GM12878 (cell line): ENCODE results near the gene RTN4RL1. TPM values are rescaled to one million over a fixed set of nuclear protein-coding genes. Genes with fewer than 3 reads are reported as not detected.

ENCODE experiments used
- ATAC-seq: fragments of 200-7000 bp; cut with Tn5 transposase; 3 replicates; pipeline ENCODE4 v1.9.1; 2020; ENCODE audit warnings: mild to moderate bottlenecking, moderate library complexity
- BruUV-seq: library from RNA; stranded (reverse); fragments of 400-500 nt; replicated peaks from 2 replicates; lab custom pipeline; 2021; lab: Mats Ljungman, UMichigan
- CTCF ChIA-PET: fragments of 300-600 bp; sonication (Branson Sonifier 250); formaldehyde crosslinking; extraction: SDS; loops from one replicate; lab custom pipeline; 2021; ENCODE audit warnings: inconsistent platforms; lab: Yijun Ruan, JAX
- POLR2A ChIA-PET: fragments of 350-600 bp; formaldehyde crosslinking; extraction: SDS; loops from one replicate; lab custom pipeline; 2021; ENCODE audit warnings: inconsistent platforms; lab: Charles Lee
- RAD21 ChIA-PET: fragments of 300-600 bp; sonication (Branson Sonifier 250); formaldehyde crosslinking; loops from one replicate; lab custom pipeline; 2023; ENCODE audit warnings: antibody characterized with exemption; ENCODE audit not compliant: unreplicated experiment; lab: Charles Lee
- SMC1A ChIA-PET: fragments of 300-600 bp; sonication (Branson Sonifier 250); formaldehyde crosslinking; loops from one replicate; lab custom pipeline; 2023; ENCODE audit not compliant: unreplicated experiment, uncharacterized antibody; lab: Charles Lee
- DNase-seq: peaks from one replicate; pipeline ENCODE4 v3.0.0-alpha.2; 2011; ENCODE audit warnings: low read depth, low spot score
- FAIRE-seq: peaks from 3 replicates; lab custom pipeline; 2011; peaks lifted over from hg19 to GRCh38; lab: Jason Lieb, UNC
- H2AFZ ChIP-seq: 2 replicates; pipeline ENCODE4 v1.6.0; 2011; ENCODE audit warnings: low read depth, low read length, control low read depth; ENCODE audit not compliant: control insufficient read depth
- H3K27ac ChIP-seq: 2 replicates; pipeline ENCODE4 v1.5.1; 2011; ENCODE audit warnings: control low read depth; ENCODE audit not compliant: control insufficient read depth, insufficient read depth
- H3K27me3 ChIP-seq, 2 experiments: replicated peaks in 1 of 2; 2 replicates each; pipeline versions ENCODE4 v1.6.0 to v1.6.1; 2011; ENCODE audit warnings: low read length in 1 of 2; ENCODE audit not compliant: control insufficient read depth in 2 of 2, insufficient read depth in 2 of 2
- H3K36me3 ChIP-seq, 2 experiments: 2 replicates each; pipeline ENCODE4 v1.5.1; 2011; ENCODE audit warnings: low read length in 1 of 2; ENCODE audit not compliant: control insufficient read depth in 2 of 2, insufficient read depth in 2 of 2
- H3K4me1 ChIP-seq: 2 replicates; pipeline ENCODE4 v1.6.1; 2011; ENCODE audit warnings: mild to moderate bottlenecking, low read length, moderate library complexity, mixed read lengths; ENCODE audit not compliant: control insufficient read depth, insufficient read depth
- H3K4me2 ChIP-seq: 2 replicates; pipeline ENCODE4 v1.6.0; 2011; ENCODE audit warnings: control low read depth; ENCODE audit not compliant: control insufficient read depth, insufficient read depth
- H3K4me3 ChIP-seq: fragments of 200-600 bp; sonication (generic); 2 replicates; pipeline ENCODE4 v1.5.1; 2016
- H3K79me2 ChIP-seq: 2 replicates; pipeline ENCODE4 v1.6.0; 2011; ENCODE audit warnings: low read length; ENCODE audit not compliant: control insufficient read depth, insufficient read depth
- H3K9ac ChIP-seq: 2 replicates; pipeline ENCODE4 v1.8.0; 2011; ENCODE audit warnings: low read length, control low read depth, mixed read lengths; ENCODE audit not compliant: control insufficient read depth, insufficient read depth
- H3K9me3 ChIP-seq: replicated peaks from 3 replicates; pipeline ENCODE4 v1.5.1; 2011; ENCODE audit warnings: mild to moderate bottlenecking, low read length; ENCODE audit not compliant: control insufficient read depth, insufficient read depth
- H4K20me1 ChIP-seq: 2 replicates; pipeline ENCODE4 v1.6.0; 2011; ENCODE audit not compliant: control insufficient read depth, insufficient read depth
- BCL11A ChIP-seq: IDR thresholded peaks from 2 replicates; pipeline ENCODE4 v1.6.1; 2011; ENCODE audit warnings: low read depth, low read length
- BCL3 ChIP-seq: IDR thresholded peaks from 2 replicates; pipeline ENCODE4 v1.6.1; 2011; ENCODE audit warnings: borderline replicate concordance, low read depth, mild to moderate bottlenecking, moderate library complexity, low read length; ENCODE audit not compliant: insufficient read depth, poor library complexity, severe bottlenecking
- CBFB ChIP-seq: IDR thresholded peaks from 2 replicates; pipeline ENCODE4 v1.6.1; 2016; ENCODE audit warnings: antibody characterized with exemption, low read depth
- EGR1 ChIP-seq, 2 experiments: IDR thresholded peaks; 1 replicate in 1 of 2; 2 replicates in 1 of 2; pipeline ENCODE4 v1.6.1; 2011 to 2012; ENCODE audit warnings: low read depth in 2 of 2, low read length in 2 of 2, borderline replicate concordance in 1 of 2, mild to moderate bottlenecking in 1 of 2, moderate library complexity in 1 of 2
- HDGF ChIP-seq: fragments of 450-650 bp; IDR thresholded peaks from 2 replicates; pipeline ENCODE4 v1.6.1; 2016; ENCODE audit warnings: antibody characterized with exemption
- IRF3 ChIP-seq: fragments of 450-650 bp; IDR thresholded peaks from 2 replicates; pipeline ENCODE4 v1.6.1; 2014; ENCODE audit warnings: mild to moderate bottlenecking
- JUNB ChIP-seq: IDR thresholded peaks from 2 replicates; pipeline ENCODE4 v1.6.1; 2016; ENCODE audit warnings: antibody characterized with exemption, mild to moderate bottlenecking
- PBX3 ChIP-seq: IDR thresholded peaks from 2 replicates; pipeline ENCODE4 v1.6.1; 2011; ENCODE audit warnings: mild to moderate bottlenecking, low read depth, low read length, moderate library complexity; ENCODE audit not compliant: insufficient replicate concordance
- POLR2A ChIP-seq: IDR thresholded peaks from 2 replicates; pipeline ENCODE4 v1.6.1; 2011; ENCODE audit warnings: low read depth, mild to moderate bottlenecking, low read length
- POLR2AphosphoS2 ChIP-seq: IDR thresholded peaks from 2 replicates; pipeline ENCODE4 v1.6.1; 2011; ENCODE audit warnings: low read depth, mild to moderate bottlenecking, low read length, improper control_type of control experiment, moderate library complexity
- POLR2AphosphoS5 ChIP-seq: IDR thresholded peaks from 2 replicates; pipeline ENCODE4 v1.6.1; 2011; ENCODE audit warnings: mild to moderate bottlenecking, low read length, inconsistent platforms
- SPI1 ChIP-seq: IDR thresholded peaks from 2 replicates; pipeline ENCODE4 v1.6.1; 2011; ENCODE audit warnings: low read depth, mild to moderate bottlenecking, low read length, moderate library complexity, borderline replicate concordance; ENCODE audit not compliant: insufficient read depth
- ZBED1 ChIP-seq: IDR thresholded peaks from 2 replicates; pipeline ENCODE4 v1.6.1; 2016; ENCODE audit warnings: borderline replicate concordance
- ZBTB4 ChIP-seq: fragments of 450-650 bp; formaldehyde crosslinking; IDR thresholded peaks from 2 replicates; pipeline ENCODE4 v1.4.0; 2022; ENCODE audit warnings: mild to moderate bottlenecking, moderate library complexity
- WGBS: methylation state at CpG from one replicate; pipeline ENCODE4 v1.1.6; 2016; ENCODE audit warnings: low lambda C conversion rate; ENCODE audit not compliant: insufficient replicate concordance, insufficient coverage; ENCODE audit errors: missing lambda C conversion rate; 5-methylcytosine and 5-hydroxymethylcytosine counted together
- in situ Hi-C: fragments of 300-500 bp; cut with MboI; formaldehyde crosslinking; loops from 9 replicates; pipeline ENCODE4 v1.14.3; 2018; ENCODE audit warnings: mixed read lengths
- intact Hi-C: fragments of 100-400 bp; cut with micrococcal nuclease; formaldehyde crosslinking; loops from one replicate; pipeline ENCODE4 v1.14.2; 2022; ENCODE audit not compliant: unreplicated experiment
- polyA plus RNA-seq, 11 experiments: library from polyadenylated mRNA; depleted of rRNA in 4 of 11; unstranded in 6 of 11; stranded (reverse) in 5 of 11; fragments of >200 nt; fragmentation: Nextera tagmentation in 4 of 11; fragmentation: Illumina TruSeq in 1 of 11; extraction: Ambion mirVana in 4 of 11; extraction: Trizol in 1 of 11; gene quantifications; 1 replicate in 1 of 11; 2 replicates in 10 of 11; pipeline versions ENCODE4 v1.2.1 to v1.2.3, GENCODE V29; 2011 to 2016; ENCODE audit warnings: inconsistent platforms in 2 of 11, missing spikeins in 2 of 11, low read depth in 1 of 11
- total RNA-seq, 4 experiments: library from RNA; depleted of rRNA in 3 of 4; stranded (reverse); fragments of >200 nt in 3 of 4; fragmentation: Illumina TruSeq in 1 of 4; extraction: Trizol in 1 of 4; gene quantifications; 2 replicates each; pipeline versions ENCODE4 v1.2.1 to v1.2.3, GENCODE V29; 2013 to 2021

Gene RTN4RL1
- total and polyA plus RNA-seq, 10 of the 15 experiments (the other 5 are each of a cell fraction or from before 2014, with no cell fraction given): 0.08 to 0.11 (median 0.10) TPM; not detected in 7

GRCh38 chr17:2062571-2063183, 37.5 kb upstream of the RTN4RL1 start:
- no peaks in the 10 kb centered on the region; the same call in 2 of the 3 replicates for H3K9me3 ChIP-seq
- H3K79me2 ChIP-seq: peaks cover 27% of the 10 kb centered on the region
- ChIA-PET POLR2A (interaction anchor here (12.5 kb wide), 1 partner anchor 25 kb away, joined by 148 read pairs; no protein-coding TSS in a partner anchor), CTCF (no interaction called here)
- no peaks in the 10 kb centered on the region for H3K27me3 ChIP-seq
- DNase-seq: no peak
- no peaks in the 10 kb centered on the region for H4K20me1 ChIP-seq
- TF ChIP-seq ZBTB4 (CRISPR knock-in tag) (no peak), IRF3 (no peak), POLR2AphosphoS5 (peak; percentile 64), HDGF (0 out of 2 replicates have a peak, but pooled peaks have one; percentile 62), SPI1 (no peak), POLR2AphosphoS2 (0 out of 2 replicates have a peak, but pooled peaks have one; percentile 7), BCL11A (0 out of 2 replicates have a peak, but pooled peaks have one; percentile 2), CBFB (no peak), ZBED1 (peak; percentile 66; the same call in 1 of the 2 replicates), JUNB (no peak), PBX3 (no peak), POLR2A (peak; percentile 81), BCL3 (peak; percentile 78), EGR1 (IDR thresholded peaks at IDR 0.05; ENCODE audit: borderline replicate concordance in 1 of 2, low read depth in 2 of 2, low read length in 2 of 2) (peak in 1 of 2 experiments; percentile 9; a peak in 1 of 3 replicates)
- TF ChIP-seq, all 136 proteins: peak for 8
- intact Hi-C loops: no loop called here
- no peak overlapping the region for H3K9ac ChIP-seq
- H2AFZ ChIP-seq: no peak overlapping the region
- H3K4me3 ChIP-seq: no peak overlapping the region
- RAD21 ChIA-PET: interaction anchor here (0.9 kb wide), 1 partner anchor 28 kb away, joined by 4 read pairs; no protein-coding TSS in a partner anchor
- SMC1A ChIA-PET: interaction anchor here (1.2 to 3.9 kb wide), 3 partner anchors 26 to 183 kb away, joined by 3 to 27 read pairs (median 20); no protein-coding TSS in a partner anchor
- in situ Hi-C loops: loop anchor here (10.0 kb wide), 1 partner anchor 182 kb away; no protein-coding TSS in a partner anchor
- peaks cover 45% of the 10 kb centered on the region for H3K4me1 ChIP-seq
- H3K4me2 ChIP-seq: no peak overlapping the region
- no peak overlapping the region; the same call in 1 of the 2 replicates for H3K27ac ChIP-seq
- no TSS peak for BruUV-seq
- ATAC-seq (no peak), FAIRE-seq (no peak)
- WGBS: 65% methylated on average over 10 of the region's 11 CpGs
- peaks cover 25 to 27% of the 10 kb centered on the region in 2 experiments for H3K36me3 ChIP-seq
